ENCODE measurements around the gene PLA2G4E.

DNA sequence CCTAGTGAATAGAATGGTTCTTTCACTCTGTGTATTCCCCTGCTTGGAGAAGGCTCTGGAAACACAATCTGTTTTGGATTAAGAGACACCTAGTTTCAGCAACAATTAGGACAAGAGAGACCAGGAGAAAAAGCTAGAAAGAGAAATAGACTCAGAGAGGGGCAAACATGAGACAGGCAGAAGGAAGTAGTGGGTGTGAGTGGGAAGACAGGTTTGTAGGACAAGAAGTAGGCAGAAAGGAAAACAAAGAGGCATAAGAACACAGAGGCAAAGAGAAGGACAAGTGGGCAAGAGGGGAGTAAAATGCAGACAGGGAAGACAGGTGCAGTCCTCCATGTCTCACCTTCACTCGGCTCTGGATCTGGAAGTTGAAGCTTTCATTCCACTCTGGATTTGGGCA lies 13.5 kb downstream of the PLA2G4E start:
- TF ChIP-seq, protein P1, sequence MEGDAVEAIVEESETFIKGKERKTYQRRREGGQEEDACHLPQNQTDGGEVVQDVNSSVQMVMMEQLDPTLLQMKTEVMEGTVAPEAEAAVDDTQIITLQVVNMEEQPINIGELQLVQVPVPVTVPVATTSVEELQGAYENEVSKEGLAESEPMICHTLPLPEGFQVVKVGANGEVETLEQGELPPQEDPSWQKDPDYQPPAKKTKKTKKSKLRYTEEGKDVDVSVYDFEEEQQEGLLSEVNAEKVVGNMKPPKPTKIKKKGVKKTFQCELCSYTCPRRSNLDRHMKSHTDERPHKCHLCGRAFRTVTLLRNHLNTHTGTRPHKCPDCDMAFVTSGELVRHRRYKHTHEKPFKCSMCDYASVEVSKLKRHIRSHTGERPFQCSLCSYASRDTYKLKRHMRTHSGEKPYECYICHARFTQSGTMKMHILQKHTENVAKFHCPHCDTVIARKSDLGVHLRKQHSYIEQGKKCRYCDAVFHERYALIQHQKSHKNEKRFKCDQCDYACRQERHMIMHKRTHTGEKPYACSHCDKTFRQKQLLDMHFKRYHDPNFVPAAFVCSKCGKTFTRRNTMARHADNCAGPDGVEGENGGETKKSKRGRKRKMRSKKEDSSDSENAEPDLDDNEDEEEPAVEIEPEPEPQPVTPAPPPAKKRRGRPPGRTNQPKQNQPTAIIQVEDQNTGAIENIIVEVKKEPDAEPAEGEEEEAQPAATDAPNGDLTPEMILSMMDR (conservative IDR thresholded peaks at IDR 0.05 in 1 of 2, IDR thresholded peaks at IDR 0.05 in 1 of 2; ENCODE audit: low read depth in 1 of 2, low read length in 2 of 2), result no peak
- no peak for TF ChIP-seq EZH2 (IDR thresholded peaks at IDR 0.05; ENCODE audit: low read length, missing control alignments)

Data from fibroblast of lung (primary cell).